HG02938 (cell line): ENCODE results near the gene VOPP1.

Source experiments
- ATAC-seq: cut with Tn5 transposase; IDR thresholded peaks from one replicate; pipeline ENCODE4 v1.9.1; 2021; ENCODE audit warnings: mild to moderate bottlenecking, moderate library complexity; ENCODE audit not compliant: unreplicated experiment

VOPP1 gene

DNA sequence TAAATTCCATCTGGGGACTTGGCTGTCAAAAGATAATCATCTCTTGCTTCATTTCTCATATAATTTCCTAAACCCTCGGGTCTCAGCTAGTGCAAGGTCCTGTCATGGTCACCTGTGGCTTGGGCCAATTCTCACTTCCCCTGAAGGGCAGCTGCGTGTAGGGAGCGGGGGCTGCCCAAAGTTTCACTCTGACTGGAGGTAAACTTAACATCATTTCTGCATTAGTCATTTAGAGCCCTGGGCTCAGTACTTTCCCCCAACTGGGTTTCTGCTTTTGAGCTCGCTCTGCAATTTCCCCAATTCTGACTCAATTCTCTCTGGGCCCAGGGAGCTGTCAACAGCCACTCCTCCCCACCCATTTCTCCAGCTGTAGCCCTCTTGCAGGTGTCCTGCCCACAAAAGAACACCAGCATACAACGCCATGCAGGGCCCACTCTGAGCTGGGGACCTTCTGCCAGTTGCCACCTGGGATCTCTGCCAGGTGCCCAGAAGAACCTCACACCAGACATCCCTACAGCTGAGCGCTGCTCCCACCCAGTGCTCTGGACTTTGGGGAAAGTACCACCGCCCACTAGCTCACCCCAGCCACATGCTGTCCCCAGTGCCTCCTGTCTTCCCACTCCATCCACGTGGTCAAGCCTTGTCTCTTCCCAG, 37.9 kb downstream of the VOPP1 start:
- ATAC-seq = peak; percentile 71

DNA sequence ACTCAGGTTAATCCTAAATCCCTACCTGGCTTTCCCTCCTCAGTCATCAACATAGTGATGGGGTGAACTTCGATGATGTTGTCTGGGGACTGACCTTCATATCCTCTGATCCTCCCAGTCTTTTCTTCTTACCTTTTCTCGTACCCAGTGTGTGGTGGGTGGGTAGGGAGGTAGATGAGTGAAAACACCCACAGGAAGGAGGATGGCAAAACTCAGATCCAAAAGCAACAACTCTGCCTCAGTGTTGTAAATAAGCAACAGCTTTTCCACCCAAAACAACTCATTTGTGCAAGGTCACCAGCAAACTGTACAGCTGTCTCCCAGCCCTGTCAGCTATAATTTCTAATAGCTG, 38.6 kb downstream of the VOPP1 start:
- ATAC-seq = no peak

DNA sequence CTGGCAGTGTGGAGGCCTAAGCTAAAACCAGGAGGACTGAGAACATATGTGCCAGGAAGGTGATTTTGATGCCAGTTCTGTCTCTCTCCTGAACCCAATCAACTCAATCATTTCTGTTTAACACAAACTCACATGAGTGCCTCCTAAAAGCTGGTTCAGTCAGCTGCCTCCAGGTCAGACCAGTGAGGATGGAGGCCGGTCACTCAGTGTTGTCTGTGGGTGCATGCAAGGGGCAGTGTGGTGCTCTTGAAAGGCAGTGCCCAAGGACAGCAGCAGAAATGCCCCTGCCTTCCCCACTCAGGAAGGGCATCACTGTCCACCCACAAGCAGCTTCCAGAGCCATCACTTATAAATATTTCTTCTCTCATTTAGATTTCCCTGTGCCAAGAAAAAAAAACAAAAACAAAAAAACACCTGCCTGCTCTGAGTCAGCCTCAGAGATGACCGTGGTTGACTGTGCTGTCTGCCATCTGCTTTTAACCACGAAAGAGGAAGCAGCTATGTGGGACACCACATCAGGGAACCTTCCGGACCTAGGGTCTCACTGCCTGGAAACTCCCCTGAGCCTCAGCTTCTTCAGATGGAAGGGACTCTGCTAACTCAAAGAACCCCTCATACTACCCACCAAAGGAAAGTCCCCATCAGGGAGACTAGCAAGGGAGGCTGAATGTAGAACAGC, 39.1 kb downstream of the VOPP1 start:
- peak; percentile 62 for ATAC-seq

DNA sequence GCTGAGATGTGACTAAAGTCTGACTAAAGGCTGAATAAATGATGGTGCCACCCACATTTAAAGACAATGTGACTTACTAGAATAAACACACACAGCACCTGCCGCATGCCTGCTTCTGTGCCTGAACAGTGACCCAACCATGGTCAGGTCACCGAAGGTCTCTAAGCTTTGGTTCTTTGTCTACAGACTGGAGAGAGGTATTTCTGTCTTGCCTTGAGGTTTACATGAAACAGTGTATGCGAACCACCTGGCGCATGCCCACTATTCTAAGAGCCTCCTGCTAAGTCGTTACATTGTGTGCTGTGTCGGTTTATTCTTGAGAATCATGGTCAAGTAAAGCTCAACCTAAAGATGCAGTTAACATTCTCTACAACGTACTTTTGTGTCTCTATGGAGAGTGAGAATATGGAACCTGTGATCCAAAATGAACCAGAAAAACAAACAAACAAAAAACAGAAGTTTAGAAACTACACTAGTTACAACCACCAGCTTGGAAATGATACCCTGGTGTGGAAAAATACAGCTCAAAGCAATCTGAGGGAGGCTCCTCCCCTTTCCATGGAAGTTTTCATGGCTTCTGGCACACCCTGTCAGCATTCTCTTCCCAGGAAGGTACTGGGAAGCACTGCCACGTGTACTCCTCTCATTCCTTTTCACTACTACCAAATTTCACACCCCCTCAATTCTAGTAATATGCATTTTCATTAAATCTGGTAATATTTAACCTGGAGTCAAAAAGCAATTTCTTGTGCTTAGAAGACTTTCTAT, 40.0 kb downstream of the VOPP1 start:
- ATAC-seq = no peak

DNA sequence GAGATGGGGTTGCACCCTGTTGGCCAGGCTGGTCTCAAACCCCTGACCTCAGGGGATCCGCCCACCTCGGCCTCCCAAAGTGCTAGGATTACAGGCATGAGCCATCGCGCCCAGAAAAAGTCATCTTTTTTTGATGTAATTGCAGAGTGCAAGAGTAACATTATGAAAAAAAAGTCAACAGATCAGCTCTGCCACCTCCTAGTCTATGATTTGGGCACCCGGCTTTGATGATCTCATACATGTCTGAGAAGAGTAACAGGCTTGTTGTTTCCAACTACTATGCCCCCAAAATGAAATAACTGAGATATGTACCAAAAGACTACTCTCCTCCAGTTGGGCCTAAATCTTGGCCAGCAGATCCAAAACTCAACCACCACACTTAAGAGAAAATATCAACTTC, 40.8 kb downstream of the VOPP1 start:
- ATAC-seq = no peak

DNA sequence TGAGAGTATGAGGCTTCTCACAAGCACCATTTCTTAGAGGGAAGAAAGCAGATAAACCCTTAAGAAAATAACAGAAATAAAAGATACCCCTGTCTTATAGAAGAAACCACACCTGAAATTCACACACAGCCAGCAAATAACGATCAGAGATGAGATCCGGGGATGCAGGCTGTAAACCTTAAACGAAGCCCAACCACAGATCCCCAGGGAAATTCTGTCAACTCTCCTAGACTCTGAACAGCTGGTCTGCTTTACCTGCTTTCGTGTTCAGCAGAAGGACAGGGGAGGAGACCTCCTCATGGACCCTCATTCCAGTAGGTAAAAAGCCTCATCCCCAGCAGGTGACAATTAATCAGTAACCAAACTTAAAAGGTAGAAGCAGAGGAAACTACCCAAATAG, 45.0 kb downstream of the VOPP1 start:
- no peak for ATAC-seq

DNA sequence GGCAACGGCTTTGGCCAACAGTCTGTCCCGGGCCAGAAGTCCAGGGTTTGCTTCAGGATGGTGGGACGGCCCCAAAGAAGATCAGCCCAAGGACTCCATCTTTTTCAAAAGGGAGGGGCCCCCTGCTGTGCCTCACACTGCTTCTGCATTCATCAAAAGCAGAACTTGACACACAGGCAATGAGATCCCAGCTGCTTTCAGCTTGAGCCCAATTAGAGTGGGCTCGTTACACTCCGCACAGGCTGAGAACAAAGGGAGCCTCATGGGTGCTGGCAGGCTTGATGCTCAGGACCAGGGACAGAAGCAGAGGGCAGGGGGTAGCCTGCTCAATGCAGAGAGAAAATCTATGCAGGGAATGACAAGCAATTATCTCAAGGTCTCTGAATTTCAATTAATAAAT, 45.5 kb downstream of the VOPP1 start:
- ATAC-seq = peak; percentile 41

DNA sequence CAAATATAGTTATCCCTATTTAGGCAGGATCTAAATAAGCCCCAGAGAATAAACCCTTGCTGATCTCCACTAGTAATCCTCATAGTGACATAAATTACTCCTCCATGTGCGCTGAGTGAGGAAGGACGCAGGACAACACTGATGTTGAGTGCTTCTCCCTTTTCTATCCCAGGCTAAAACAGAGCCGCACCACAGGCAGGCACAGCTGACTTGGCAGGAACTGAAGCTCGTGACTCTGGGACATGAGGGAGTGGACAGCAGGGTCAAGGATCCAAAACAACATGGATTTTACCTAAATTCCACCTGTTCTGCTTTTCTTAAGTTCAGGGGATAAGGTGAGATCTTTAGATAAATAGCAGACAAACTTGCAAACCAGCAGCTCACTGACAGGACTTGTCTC, 46.0 kb downstream of the VOPP1 start:
- no peak for ATAC-seq

DNA sequence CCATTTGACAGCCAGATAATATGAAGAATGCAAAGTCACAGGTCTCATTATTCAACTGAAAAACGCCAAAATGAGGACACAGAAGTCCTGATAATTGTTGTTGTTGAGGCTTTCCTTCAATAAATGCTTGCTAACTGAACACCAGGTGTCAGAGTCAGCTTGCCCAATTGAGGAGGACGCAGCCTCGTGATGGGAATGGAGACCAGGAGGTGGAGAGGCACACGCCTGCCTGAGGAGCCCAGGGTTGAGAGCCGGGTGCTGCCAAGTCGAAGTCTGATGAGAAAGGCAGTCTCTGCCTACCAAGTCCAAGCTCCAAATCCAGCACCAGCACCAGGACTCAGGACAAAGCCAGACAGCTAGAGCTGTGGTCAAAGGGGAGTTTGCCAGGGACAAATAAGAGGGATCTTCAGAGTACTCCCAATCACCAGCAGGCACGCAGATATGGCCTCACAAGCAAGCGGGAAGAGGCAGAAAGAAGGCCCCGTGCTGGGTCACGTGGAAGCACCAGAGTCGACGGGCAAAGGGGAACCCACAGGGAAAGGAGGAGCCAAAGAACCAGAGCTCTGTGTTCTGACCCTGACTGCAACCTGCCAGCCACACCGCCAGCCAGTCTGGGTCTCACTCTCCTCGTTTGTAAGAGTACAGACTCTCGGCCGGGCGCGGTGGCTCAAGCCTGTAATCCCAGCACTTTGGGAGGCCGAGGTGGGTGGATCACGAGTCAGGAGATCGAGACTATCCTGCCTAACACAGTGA, 47.6 kb downstream of the VOPP1 start:
- ATAC-seq = no peak

DNA sequence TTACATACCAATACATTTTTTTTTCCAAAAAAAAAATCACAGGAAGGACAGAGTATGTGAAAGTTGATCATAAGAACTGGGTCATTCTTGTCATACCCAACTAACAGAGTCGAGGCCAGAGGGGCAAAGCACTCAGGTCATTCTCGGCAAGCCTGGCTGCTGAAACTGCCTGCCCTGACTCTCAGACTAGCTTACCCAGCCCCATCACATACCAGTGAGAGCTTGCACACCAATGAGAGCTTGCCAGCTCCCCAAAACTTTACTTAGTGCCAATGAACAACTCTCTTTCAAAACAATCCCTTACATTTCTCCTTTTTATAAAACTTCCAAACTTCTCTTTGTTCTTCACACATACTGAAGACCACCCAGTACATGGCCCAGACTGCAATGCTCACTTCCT, 48.9 kb downstream of the VOPP1 start:
- no peak for ATAC-seq

DNA sequence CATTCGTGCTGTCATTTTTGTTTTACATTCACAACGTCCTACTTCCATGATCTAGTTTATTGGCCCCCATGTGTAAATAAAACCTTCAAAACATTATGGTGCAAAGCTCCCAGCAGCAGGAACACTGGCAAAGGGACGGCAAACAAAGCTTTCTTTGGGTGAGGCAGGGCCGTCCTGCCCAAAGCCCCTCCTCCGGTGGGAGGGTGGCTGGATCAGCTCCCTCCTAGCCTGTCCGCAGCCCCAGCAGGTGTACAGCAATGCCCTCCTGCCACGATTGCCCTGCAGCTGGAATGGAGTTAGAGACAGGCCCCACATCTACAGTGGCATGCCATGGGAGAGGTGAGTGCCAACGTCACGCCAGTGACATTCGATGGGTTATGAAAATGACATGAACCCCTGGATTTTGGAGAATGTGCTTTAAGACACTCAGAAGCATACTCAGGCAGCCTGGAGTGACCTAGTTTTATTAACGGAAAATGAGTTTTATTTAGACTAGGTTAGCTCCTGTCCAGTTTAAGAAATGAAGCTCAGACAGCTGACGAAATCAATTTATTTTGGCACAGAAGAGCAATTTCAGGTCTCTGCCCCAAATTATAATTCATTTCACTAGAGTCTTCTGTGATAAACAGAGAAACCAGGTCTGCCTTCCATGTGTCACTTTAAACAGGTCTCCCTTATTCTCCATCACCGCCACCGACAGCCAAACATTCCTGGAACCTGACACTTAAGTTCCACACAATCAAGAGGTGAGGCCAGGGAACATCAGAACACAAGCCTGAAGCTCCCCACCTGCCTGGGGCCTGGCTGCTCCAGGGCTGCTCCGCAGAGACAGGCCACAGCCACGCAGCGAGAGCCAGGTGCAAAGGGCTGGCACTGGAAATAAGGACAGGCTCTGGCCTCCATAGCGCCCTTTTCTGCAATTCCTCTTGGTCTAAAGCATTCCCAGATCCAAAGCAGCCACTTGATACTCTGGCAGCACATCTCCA, 50.1 kb downstream of the VOPP1 start:
- no peak for ATAC-seq

DNA sequence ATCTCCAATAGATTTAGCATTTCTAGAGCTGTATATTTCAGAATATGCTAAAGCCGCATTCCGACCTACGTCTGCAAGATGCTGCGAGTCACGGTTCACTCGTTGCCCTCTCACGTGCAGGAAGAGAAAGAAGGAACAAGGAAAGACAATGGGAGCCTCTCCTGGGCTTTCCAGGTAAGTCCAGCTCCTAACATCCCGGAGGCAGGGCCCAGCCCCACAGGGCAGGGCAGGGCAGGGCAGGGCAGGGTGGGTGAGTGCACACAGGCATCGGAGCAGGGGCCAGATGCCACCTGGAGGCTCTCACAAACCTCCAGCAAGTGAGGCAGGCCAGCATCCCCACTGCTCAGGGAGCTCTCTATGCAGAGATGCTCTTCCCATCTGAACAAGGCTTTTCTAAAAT, 50.8 kb downstream of the VOPP1 start:
- no peak for ATAC-seq

DNA sequence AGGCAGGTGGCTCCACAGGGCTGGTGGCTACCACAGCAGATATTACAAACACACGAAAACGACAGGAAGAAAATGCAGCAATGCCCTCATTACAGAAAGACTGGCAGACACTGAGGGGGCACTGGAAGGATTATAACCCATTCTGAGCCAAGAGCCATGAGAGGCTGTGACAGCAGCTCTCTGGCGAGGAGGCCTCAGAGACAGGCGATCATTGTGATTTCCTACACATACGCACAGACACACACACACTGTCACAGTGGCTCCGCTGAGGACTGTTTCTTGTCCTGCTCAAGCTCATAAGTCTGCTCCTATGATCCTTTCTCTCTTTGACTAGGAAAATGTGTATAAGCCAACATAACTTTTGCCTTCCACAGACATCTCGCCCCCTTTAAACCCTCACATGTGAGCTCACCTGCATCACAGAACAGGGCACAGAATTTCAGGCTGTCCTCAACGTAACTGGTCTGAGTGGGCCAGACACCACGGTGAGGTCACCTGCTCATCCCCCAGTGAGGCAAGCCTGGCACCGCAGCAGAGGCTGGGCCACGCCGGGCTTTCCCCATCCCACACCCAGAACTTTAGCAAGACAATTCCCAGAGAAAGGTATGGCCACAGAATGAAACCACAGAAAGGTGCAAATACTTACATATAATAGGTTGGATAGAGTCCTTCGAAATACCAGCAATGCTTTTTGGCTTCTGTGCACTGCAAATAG, 51.7 kb downstream of the VOPP1 start:
- ATAC-seq = no peak

DNA sequence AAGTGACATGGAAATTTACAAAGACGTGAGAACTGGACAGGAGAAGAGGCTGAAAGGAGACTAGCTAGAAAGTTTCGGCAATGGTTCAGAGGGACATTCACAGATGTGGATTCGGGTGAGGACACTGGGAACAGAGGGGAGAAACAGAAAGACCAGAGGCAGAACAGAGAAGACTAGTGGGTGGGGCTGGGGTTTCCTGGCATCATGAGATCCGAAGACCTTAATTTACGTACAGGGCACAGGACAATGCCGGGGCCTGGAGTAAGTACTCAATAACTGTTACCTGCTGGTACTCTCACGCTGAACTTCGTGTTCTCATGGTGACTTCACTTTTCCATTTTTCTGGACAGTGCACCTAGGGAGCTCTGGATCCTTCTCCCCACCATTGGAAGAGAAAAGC, 53.5 kb downstream of the VOPP1 start:
- no peak for ATAC-seq

DNA sequence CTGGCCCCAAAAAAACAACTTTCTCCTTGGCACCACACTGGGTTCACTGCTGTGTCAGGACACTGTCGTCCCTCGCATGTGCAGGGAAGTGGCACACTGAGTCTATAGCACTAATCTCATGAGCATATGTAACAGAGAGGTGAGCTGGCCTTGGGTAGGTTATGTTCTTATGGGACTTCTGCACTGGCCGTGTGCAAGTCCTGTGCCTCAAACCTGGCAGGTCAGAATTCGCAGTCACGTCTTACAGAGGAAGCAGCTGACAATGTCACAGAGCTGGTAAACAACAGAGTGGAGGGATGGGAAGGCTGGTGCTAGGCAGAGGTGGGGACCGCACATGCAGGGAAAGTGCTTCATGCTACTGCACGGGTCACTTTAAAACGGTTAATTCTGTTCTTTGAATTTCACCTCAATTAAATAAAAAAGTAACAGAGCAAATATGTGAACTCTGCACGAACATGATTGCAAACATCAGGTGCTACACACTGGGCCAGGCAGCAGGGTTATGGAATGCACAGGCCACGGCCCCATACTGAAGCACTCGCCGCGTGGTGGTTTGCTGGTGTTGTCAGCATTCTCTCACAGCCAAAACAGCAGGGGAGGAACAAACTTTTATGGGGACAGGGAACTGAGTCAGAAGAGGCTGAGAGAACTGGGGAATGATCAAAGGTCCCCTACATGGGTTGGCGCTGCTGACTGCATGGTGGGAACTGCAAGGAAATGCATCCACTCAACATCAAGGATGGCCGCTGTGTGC, 54.2 kb downstream of the VOPP1 start:
- no peak for ATAC-seq

DNA sequence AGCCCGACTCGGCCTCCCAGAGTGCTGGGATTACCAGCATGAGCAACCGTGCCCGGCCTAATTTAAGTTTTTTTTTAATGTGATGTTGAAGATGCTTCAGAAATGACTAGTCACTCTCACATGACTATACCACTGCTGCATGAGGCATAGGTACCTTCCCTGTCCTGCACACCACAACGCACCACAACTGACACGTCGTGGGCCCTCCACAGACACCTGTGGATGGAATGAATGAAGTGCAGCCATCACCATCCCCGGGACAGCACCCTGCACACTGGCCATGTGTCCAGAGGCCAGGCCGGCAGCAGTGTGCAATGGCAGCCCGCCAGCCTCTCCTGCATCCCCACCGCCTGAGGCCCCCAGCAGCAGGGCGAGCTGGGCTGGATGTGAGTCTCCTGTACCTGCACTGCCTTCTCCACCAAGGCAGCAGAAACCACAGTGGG, 55.1 kb downstream of the VOPP1 start:
- peak; percentile 79 for ATAC-seq

DNA sequence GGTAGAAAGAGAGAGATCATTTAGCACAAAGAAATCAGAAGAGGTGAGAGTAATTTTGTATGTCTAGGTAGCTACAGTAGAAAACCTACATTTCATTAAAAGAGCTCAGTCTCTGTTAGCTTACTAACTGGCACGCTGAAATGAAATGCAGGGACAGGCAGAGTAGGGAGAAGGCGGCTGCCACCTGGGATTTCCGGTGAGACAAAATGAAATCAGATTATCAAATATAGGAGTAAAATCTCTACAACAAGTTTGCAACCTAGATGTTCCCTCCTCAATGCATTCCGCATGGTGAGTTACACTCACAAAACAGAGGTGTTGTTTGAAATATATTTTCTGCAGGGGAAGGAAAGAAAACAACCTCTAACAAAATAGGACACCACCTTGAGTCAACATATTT, 55.9 kb downstream of the VOPP1 start:
- ATAC-seq = no peak

DNA sequence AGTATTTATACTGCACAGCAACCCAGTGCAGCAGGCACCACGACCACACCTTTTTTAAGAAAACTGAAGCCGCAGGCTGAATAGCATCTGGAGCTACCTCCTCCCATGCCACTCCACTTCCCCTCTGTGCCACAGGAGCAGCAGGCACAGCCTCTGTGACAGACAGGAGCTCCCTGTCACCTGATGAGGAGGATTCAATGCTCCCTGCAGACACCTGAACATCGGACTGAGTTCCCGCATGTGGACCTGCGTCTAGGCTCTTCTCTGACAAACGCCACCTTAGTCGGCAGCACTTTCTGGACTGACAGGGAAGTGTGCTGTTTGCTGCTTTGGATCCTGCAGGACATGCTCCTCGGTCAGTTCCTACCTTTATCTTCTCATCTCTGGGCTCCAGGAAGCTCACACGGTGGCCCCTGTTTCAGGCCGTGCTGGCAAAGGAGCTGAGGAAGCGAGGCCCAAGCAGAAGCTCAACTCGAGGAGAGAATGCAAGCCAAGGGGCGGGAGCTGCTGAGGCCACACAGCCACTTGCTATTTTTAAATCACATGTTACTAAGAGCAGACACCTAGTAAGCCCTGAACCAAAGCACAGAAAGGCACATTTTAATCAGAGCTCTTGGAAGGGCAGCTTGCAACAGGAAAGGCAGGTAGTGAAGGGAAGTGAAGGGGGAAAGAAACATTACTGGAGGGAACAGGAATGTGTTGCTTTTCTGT, 56.6 kb downstream of the VOPP1 start:
- no peak for ATAC-seq
